Endothelial cell of umbilical vein (primary cell): ENCODE measurements around the gene CCR5AS.
"Not testable (repeated sequence)": the region's sequence is repeated elsewhere in the genome, so short reads cannot be mapped to it uniquely, and the experiment has no call there.

Experiments
- EZH2 ChIP-seq: IDR thresholded peaks from 2 replicates; pipeline ENCODE4 v1.6.1; 2012; ENCODE audit warnings: borderline replicate concordance, low read depth, mild to moderate bottlenecking, moderate library complexity, low read length, inconsistent platforms; ENCODE audit not compliant: severe bottlenecking
- FOS ChIP-seq: IDR thresholded peaks from 2 replicates; pipeline ENCODE4 v1.6.1; 2011; ENCODE audit warnings: mild to moderate bottlenecking, low read length, moderate library complexity, borderline replicate concordance; ENCODE audit not compliant: insufficient read depth
- JUN ChIP-seq: IDR thresholded peaks from 2 replicates; pipeline ENCODE4 v1.6.1; 2011; ENCODE audit warnings: borderline replicate concordance, low read depth; ENCODE audit not compliant: insufficient read length, insufficient read depth
- MYC ChIP-seq: IDR thresholded peaks from one replicate; pipeline ENCODE4 v1.6.1; 2011; ENCODE audit warnings: mild to moderate bottlenecking, low read depth, low read length
- POLR2A ChIP-seq: IDR thresholded peaks from 2 replicates; pipeline ENCODE4 v1.6.1; 2012; ENCODE audit warnings: low read depth, mild to moderate bottlenecking, control low read depth, low read length
- POLR2AphosphoS5 ChIP-seq: IDR thresholded peaks from 2 replicates; pipeline ENCODE4 v1.6.1; 2012; ENCODE audit warnings: low read depth, mild to moderate bottlenecking, control low read depth, low read length, moderate library complexity; ENCODE audit not compliant: insufficient read depth
- TF ChIP-seq, protein P1 (sequence below), 2 donors: IDR thresholded peaks; 1 replicate in 1 of 2; 2 replicates in 1 of 2; pipeline ENCODE4 v1.5.1; 2011; ENCODE audit warnings: low read length in 2 of 2, mild to moderate bottlenecking in 2 of 2, moderate library complexity in 2 of 2, control low read depth in 1 of 2, inconsistent platforms in 1 of 2, low read depth in 1 of 2; ENCODE audit not compliant: insufficient read depth in 1 of 2; ENCODE audit errors: extremely low read depth in 1 of 2

GRCh38 chr3:46402902-46403301, 4.0 kb downstream of the CCR5AS start:
- TF ChIP-seq JUN, FOS, EZH2, MYC, POLR2A, POLR2AphosphoS5: not testable (repeated sequence)
- TF ChIP-seq, protein P1, sequence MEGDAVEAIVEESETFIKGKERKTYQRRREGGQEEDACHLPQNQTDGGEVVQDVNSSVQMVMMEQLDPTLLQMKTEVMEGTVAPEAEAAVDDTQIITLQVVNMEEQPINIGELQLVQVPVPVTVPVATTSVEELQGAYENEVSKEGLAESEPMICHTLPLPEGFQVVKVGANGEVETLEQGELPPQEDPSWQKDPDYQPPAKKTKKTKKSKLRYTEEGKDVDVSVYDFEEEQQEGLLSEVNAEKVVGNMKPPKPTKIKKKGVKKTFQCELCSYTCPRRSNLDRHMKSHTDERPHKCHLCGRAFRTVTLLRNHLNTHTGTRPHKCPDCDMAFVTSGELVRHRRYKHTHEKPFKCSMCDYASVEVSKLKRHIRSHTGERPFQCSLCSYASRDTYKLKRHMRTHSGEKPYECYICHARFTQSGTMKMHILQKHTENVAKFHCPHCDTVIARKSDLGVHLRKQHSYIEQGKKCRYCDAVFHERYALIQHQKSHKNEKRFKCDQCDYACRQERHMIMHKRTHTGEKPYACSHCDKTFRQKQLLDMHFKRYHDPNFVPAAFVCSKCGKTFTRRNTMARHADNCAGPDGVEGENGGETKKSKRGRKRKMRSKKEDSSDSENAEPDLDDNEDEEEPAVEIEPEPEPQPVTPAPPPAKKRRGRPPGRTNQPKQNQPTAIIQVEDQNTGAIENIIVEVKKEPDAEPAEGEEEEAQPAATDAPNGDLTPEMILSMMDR (IDR thresholded peaks at IDR 0.05; ENCODE audit: extremely low read depth in 1 of 2, insufficient read depth in 1 of 2, low read depth in 1 of 2, low read length in 2 of 2): not testable (repeated sequence)
